GM10248 (cell line): ENCODE data around the gene ASB3.
A peak's percentile ranks its signal among the peaks of the same experiment; 100 is the strongest.
"Not testable (repeated sequence)": the region's sequence is repeated elsewhere in the genome, so short reads cannot be mapped to it uniquely, and the experiment has no call there.

Experiments used
- CTCF ChIA-PET: fragments of 300-600 bp; sonication (Branson Sonifier 250); formaldehyde crosslinking; extraction: SDS; loops from one replicate; lab custom pipeline; 2021; ENCODE audit warnings: antibody characterized with exemption; lab: Yijun Ruan, JAX
- POLR2A ChIA-PET: fragments of 350-650 bp; sonication (Branson Sonifier 250); formaldehyde crosslinking; extraction: SDS; loops from one replicate; lab custom pipeline; 2020; ENCODE audit warnings: antibody characterized with exemption; lab: Yijun Ruan, JAX
- DNase-seq: peaks from one replicate; pipeline ENCODE4 v3.0.0; 2012; ENCODE audit errors: extremely low spot score
- CTCF ChIP-seq: IDR thresholded peaks from 2 replicates; pipeline ENCODE4 v1.5.1; 2012; ENCODE audit warnings: mild to moderate bottlenecking, low read depth; ENCODE audit errors: extremely low read depth, missing control alignments, control extremely low read depth

The ASB3 gene

GRCh38 chr2:53786705-53787613 is at the start of gene ASB3, which contains the start of gene ERLEC1:
TSS of gene ASB3 (minus strand) at chr2:53786953. CDS start at chr2:53765572, 21,381 bp downstream.
TSS of gene ERLEC1 (plus strand) at chr2:53787044. CDS start at chr2:53787211, 167 bp downstream.
- POLR2A ChIA-PET, result interaction anchor here (0.5 to 2.9 kb wide), 2 partner anchors 19 to 49 kb away, joined by 3 to 9 read pairs; partner anchors contain the start of gene CHAC2
- CTCF ChIA-PET, result interaction anchor here (0.6 to 3.3 kb wide), 5 partner anchors 11 to 74 kb away, joined by 3 to 18 read pairs (median 4); partner anchors contain the start of gene CHAC2
- peak; percentile 12 for TF ChIP-seq CTCF
- peak; percentile 94 for DNase-seq

GRCh38 chr2:53829980-53830290 is 43.2 kb upstream of the ASB3 start:
- POLR2A ChIA-PET, DNase-seq: not testable (repeated sequence)
- CTCF ChIA-PET, result interaction anchor here (1.0 to 1.1 kb wide), 3 partner anchors 9 to 26 kb away, joined by 3 to 4 read pairs (median 3); no protein-coding TSS in a partner anchor

- POLR2A ChIA-PET, result no interaction called here
- CTCF ChIA-PET, result interaction anchor here (1.0 to 1.1 kb wide), 3 partner anchors 10 to 26 kb away, joined by 3 to 4 read pairs (median 3); no protein-coding TSS in a partner anchor
Measured at GRCh38 chr2:53829273-53829979, 42.7 kb upstream of the ASB3 start.

GRCh38 chr2:53828331-53828730 is 41.6 kb upstream of the ASB3 start:
- DNase-seq, result no peak
- ChIA-PET POLR2A (no interaction called here), CTCF (no interaction called here)
- no peak for TF ChIP-seq CTCF

More at GRCh38 chr2:53829273-53829979, 42.7 kb upstream of the ASB3 start:
- no peak for DNase-seq
- TF ChIP-seq CTCF, result no peak

- DNase-seq, result no peak
- ChIA-PET CTCF (no interaction called here), POLR2A (no interaction called here)
- TF ChIP-seq CTCF, result no peak
Measured at GRCh38 chr2:53827398-53828175, 40.8 kb upstream of the ASB3 start.

GRCh38 chr2:53826587-53827397 is 40.0 kb upstream of the ASB3 start:
- no peak for TF ChIP-seq CTCF
- POLR2A ChIA-PET, result no interaction called here
- no peak for DNase-seq
- CTCF ChIA-PET, result no interaction called here
